Endodermal cell (in vitro differentiated cells): ENCODE measurements around the gene CLCA2. TPM values are rescaled to one million over a fixed set of nuclear protein-coding genes. Genes with fewer than 3 reads are reported as not detected.

ENCODE experiments used
- DNase-seq: peaks from one replicate; pipeline ENCODE4 v3.0.0-alpha.2; 2017
- H3K27ac ChIP-seq: 2 replicates; pipeline ENCODE4 v1.5.1; 2013; ENCODE audit warnings: mild to moderate bottlenecking, low read depth, low read length, moderate library complexity
- H3K27me3 ChIP-seq: 2 replicates; pipeline ENCODE4 v1.6.1; 2013; ENCODE audit warnings: mild to moderate bottlenecking, low read length, moderate library complexity; ENCODE audit not compliant: insufficient read depth, control insufficient read depth, poor library complexity, severe bottlenecking
- H3K36me3 ChIP-seq: 2 replicates; pipeline ENCODE4 v1.7.0; 2013; ENCODE audit warnings: mild to moderate bottlenecking, low read length, moderate library complexity; ENCODE audit not compliant: control insufficient read depth, insufficient read depth
- H3K4me1 ChIP-seq: one replicate; pipeline ENCODE4 v1.7.0; 2013; ENCODE audit warnings: low read length; ENCODE audit not compliant: control insufficient read depth, insufficient read depth
- H3K4me3 ChIP-seq: 2 replicates; pipeline ENCODE4 v1.5.1; 2013; ENCODE audit warnings: mild to moderate bottlenecking, low read length, moderate library complexity
- H3K9ac ChIP-seq: 2 replicates; pipeline ENCODE4 v1.6.1; 2013; ENCODE audit warnings: mild to moderate bottlenecking, low read length, moderate library complexity; ENCODE audit not compliant: poor library complexity, severe bottlenecking; ENCODE audit errors: extremely low read depth
- H3K9me3 ChIP-seq: 2 replicates; pipeline ENCODE4 v1.6.1; 2013; ENCODE audit warnings: mild to moderate bottlenecking, low read length, moderate library complexity; ENCODE audit not compliant: control insufficient read depth
- H3K27ac Mint-ChIP-seq: 2 replicates; pipeline ENCODE4 v1.8.0; 2020; ENCODE audit warnings: mixed read lengths
- H3K27me3 Mint-ChIP-seq: 2 replicates; pipeline ENCODE4 v1.8.0; 2021; ENCODE audit warnings: mild to moderate bottlenecking, mixed read lengths; ENCODE audit not compliant: insufficient read depth
- H3K36me3 Mint-ChIP-seq: 2 replicates; pipeline ENCODE4 v1.8.0; 2020; ENCODE audit warnings: low read depth, mixed read lengths
- H3K4me1 Mint-ChIP-seq: 2 replicates; pipeline ENCODE4 v1.8.0; 2020; ENCODE audit warnings: mixed read lengths
- H3K4me3 Mint-ChIP-seq: 2 replicates; pipeline ENCODE4 v1.8.0; 2020; ENCODE audit warnings: mild to moderate bottlenecking, moderate library complexity, mixed read lengths
- H3K9me3 Mint-ChIP-seq: 2 replicates; pipeline ENCODE4 v1.8.0; 2020; ENCODE audit warnings: mild to moderate bottlenecking, mixed read lengths
- CTCF ChIP-seq: fragments of 200-600 bp; sonication (generic); conservative IDR thresholded peaks from 2 replicates; pipeline ENCODE4 v1.5.0; 2021; ENCODE audit warnings: antibody characterized with exemption, mild to moderate bottlenecking
- WGBS, 2 experiments: methylation state at CpG; one replicate each; pipeline versions ENCODE4 v1.1.5 to v1.1.7; 2013; ENCODE audit warnings: missing lambda C conversion rate in 2 of 2, mixed read lengths in 1 of 2; ENCODE audit not compliant: insufficient coverage in 1 of 2, insufficient read length in 1 of 2; 5-methylcytosine and 5-hydroxymethylcytosine counted together
- total RNA-seq, 2 donors: library from RNA; stranded (reverse); fragmentation: NEBNext Ultra II Directional in 1 of 2; extraction: Animal tissue kit (Norgen Biotek cat#: 25700) in 1 of 2; gene quantifications; 2 replicates in 1 of 2; 3 replicates in 1 of 2; pipeline ENCODE4 v1.2.1, GENCODE V29; 2021

CLCA2 gene
- total RNA-seq, 2 donors from 2014 or later = not detected

GRCh38 chr1:86468501-86468977 lies 44.6 kb downstream of the CLCA2 start, which contains the start of gene CLCA1:
Gene CLCA1 (plus strand): TSS chr1:86468927. CDS start chr1:86468972, 45 bp downstream.
- Histone ChIP-seq H3K27me3 (no peaks in the 10 kb centered on the region), H3K36me3 (no peaks in the 10 kb centered on the region), H3K9ac (no peak within 1 kb of the TSS), H3K27ac (no peak within 1 kb of the TSS), H3K4me1 (peaks cover 4% of the 10 kb centered on the region), H3K4me3 (no peak within 1 kb of the TSS), H3K9me3 (no peaks in the 10 kb centered on the region)
- TF ChIP-seq CTCF = no peak
- H3K4me1 Mint-ChIP-seq = peaks cover 29% of the 10 kb centered on the region
- peaks cover 5% of the 10 kb centered on the region for H3K27me3 Mint-ChIP-seq
- no peaks in the 10 kb centered on the region for H3K9me3 Mint-ChIP-seq
- no peak within 1 kb of the TSS for H3K27ac Mint-ChIP-seq
- no peak for DNase-seq
- WGBS, 2 experiments = 92 to 100% methylated on average over 1 to 5 of the region's 7 CpGs
- H3K4me3 Mint-ChIP-seq = no peak within 1 kb of the TSS
- no peaks in the 10 kb centered on the region for H3K36me3 Mint-ChIP-seq

GRCh38 chr1:86470859-86471258 lies 46.9 kb downstream of the CLCA2 start:
- TF ChIP-seq CTCF = no peak
- no peaks in the 10 kb centered on the region for H3K9me3 ChIP-seq
- H3K4me3 Mint-ChIP-seq = no peak overlapping the region
- no peak for DNase-seq
- no peak overlapping the region for H3K27ac ChIP-seq
- no peak overlapping the region for H3K4me3 ChIP-seq
- H3K27me3 Mint-ChIP-seq = peaks cover 5% of the 10 kb centered on the region
- H3K36me3 Mint-ChIP-seq = no peaks in the 10 kb centered on the region
- H3K9ac ChIP-seq = no peak overlapping the region
- 94% methylated on average over 10 of the region's 10 CpGs; no CpG with 5 or more reads in 1 of the 2 experiments for WGBS, 2 experiments
- H3K4me1 ChIP-seq = peaks cover 4% of the 10 kb centered on the region
- H3K36me3 ChIP-seq = no peaks in the 10 kb centered on the region
- no peaks in the 10 kb centered on the region for H3K27me3 ChIP-seq
- no peaks in the 10 kb centered on the region for H3K9me3 Mint-ChIP-seq
- peaks cover 29% of the 10 kb centered on the region for H3K4me1 Mint-ChIP-seq
- H3K27ac Mint-ChIP-seq = no peak overlapping the region

GRCh38 chr1:86471291-86471690 lies 47.3 kb downstream of the CLCA2 start:
- Histone ChIP-seq H3K9me3 (no peaks in the 10 kb centered on the region), H3K36me3 (no peaks in the 10 kb centered on the region), H3K9ac (no peak overlapping the region), H3K4me3 (no peak overlapping the region), H3K4me1 (peaks cover 4% of the 10 kb centered on the region), H3K27ac (no peak overlapping the region), H3K27me3 (no peaks in the 10 kb centered on the region)
- DNase-seq = no peak
- H3K4me1 Mint-ChIP-seq = peaks cover 26% of the 10 kb centered on the region
- TF ChIP-seq CTCF = no peak
- no peaks in the 10 kb centered on the region for H3K9me3 Mint-ChIP-seq
- H3K4me3 Mint-ChIP-seq = no peak overlapping the region
- peaks cover 5% of the 10 kb centered on the region for H3K27me3 Mint-ChIP-seq
- H3K27ac Mint-ChIP-seq = no peak overlapping the region
- no peaks in the 10 kb centered on the region for H3K36me3 Mint-ChIP-seq
